AG04450 (cell line): ENCODE results near the gene RNF130. TPM values are rescaled to one million over a fixed set of nuclear protein-coding genes. Genes with fewer than 3 reads are reported as not detected.
"Not testable (repeated sequence)": the region's sequence is repeated elsewhere in the genome, so short reads cannot be mapped to it uniquely, and the experiment has no call there.

Experiments used
- CTCF ChIA-PET: fragments of 300-600, 350-600 bp; formaldehyde crosslinking; extraction: SDS; loops from one replicate; lab custom pipeline; 2022; ENCODE audit warnings: antibody characterized with exemption, inconsistent platforms; lab: Charles Lee
- POLR2A ChIA-PET: fragments of 350-600 bp; formaldehyde crosslinking; extraction: SDS; loops from one replicate; lab custom pipeline; 2021; ENCODE audit warnings: antibody characterized with exemption, inconsistent platforms; lab: Yijun Ruan, JAX
- DNase-seq: peaks from one replicate; pipeline ENCODE4 v3.0.0-alpha.2; 2011; ENCODE audit warnings: low read depth, low spot score
- H3K27ac ChIP-seq: one replicate; pipeline ENCODE4 v1.5.1; 2012; ENCODE audit warnings: low read depth, low read length, control low read depth
- H3K27me3 ChIP-seq: one replicate; pipeline ENCODE4 v1.6.0; 2012; ENCODE audit warnings: low read length; ENCODE audit not compliant: control insufficient read depth, insufficient read depth
- H3K4me3 ChIP-seq: 2 replicates; pipeline ENCODE4 v1.5.1; 2011; ENCODE audit warnings: mild to moderate bottlenecking, low read depth, low read length, control low read depth
- H3K9me3 ChIP-seq: 2 replicates; pipeline ENCODE4 v1.5.1; 2012; ENCODE audit warnings: low read length; ENCODE audit not compliant: control insufficient read depth, insufficient read depth
- polyA plus RNA-seq: library from polyadenylated mRNA; depleted of rRNA; stranded (reverse); fragments of >200 nt; gene quantifications from 2 replicates; pipeline ENCODE4 v1.2.3, GENCODE V29; 2011
- TF ChIP-seq, protein P1 (sequence below): IDR thresholded peaks from 2 replicates; pipeline ENCODE4 v1.5.1; 2011; ENCODE audit warnings: low read depth, low read length, control low read depth, inconsistent platforms

Gene RNF130
- polyA plus RNA-seq, 1 experiment: 38.9 TPM

- POLR2A ChIA-PET: interaction anchor here (0.7 kb wide), 1 partner anchor 16 kb away, joined by 3 read pairs; no protein-coding TSS in a partner anchor
- CTCF ChIA-PET: no interaction called here
Observed at GRCh38 chr5:179959641-179960040, 111.9 kb downstream of the RNF130 start.

GRCh38 chr5:179959118-179959517 is 112.4 kb downstream of the RNF130 start:
- H3K9me3 ChIP-seq, CTCF ChIA-PET, POLR2A ChIA-PET, H3K27ac ChIP-seq, DNase-seq, H3K27me3 ChIP-seq, H3K4me3 ChIP-seq: not testable (repeated sequence)

More at GRCh38 chr5:179959641-179960040, 111.9 kb downstream of the RNF130 start:
- no peaks in the 10 kb centered on the region for H3K27me3 ChIP-seq
- TF ChIP-seq, protein P1, sequence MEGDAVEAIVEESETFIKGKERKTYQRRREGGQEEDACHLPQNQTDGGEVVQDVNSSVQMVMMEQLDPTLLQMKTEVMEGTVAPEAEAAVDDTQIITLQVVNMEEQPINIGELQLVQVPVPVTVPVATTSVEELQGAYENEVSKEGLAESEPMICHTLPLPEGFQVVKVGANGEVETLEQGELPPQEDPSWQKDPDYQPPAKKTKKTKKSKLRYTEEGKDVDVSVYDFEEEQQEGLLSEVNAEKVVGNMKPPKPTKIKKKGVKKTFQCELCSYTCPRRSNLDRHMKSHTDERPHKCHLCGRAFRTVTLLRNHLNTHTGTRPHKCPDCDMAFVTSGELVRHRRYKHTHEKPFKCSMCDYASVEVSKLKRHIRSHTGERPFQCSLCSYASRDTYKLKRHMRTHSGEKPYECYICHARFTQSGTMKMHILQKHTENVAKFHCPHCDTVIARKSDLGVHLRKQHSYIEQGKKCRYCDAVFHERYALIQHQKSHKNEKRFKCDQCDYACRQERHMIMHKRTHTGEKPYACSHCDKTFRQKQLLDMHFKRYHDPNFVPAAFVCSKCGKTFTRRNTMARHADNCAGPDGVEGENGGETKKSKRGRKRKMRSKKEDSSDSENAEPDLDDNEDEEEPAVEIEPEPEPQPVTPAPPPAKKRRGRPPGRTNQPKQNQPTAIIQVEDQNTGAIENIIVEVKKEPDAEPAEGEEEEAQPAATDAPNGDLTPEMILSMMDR: no peak
- no peak for DNase-seq
- no peaks in the 10 kb centered on the region for H3K9me3 ChIP-seq
- H3K27ac ChIP-seq: no peak overlapping the region
- H3K4me3 ChIP-seq: no peak overlapping the region

- CTCF ChIA-PET: interaction anchor here (0.8 kb wide), 1 partner anchor 135 kb away, joined by 7 read pairs; no protein-coding TSS in a partner anchor
- no peak overlapping the region for H3K4me3 ChIP-seq
- no peak for DNase-seq
- POLR2A ChIA-PET: no interaction called here
- H3K27me3 ChIP-seq: no peaks in the 10 kb centered on the region
- H3K9me3 ChIP-seq: no peaks in the 10 kb centered on the region
- H3K27ac ChIP-seq: no peak overlapping the region
- TF ChIP-seq, protein P1: no peak
Observed at GRCh38 chr5:179955630-179956029, 115.9 kb downstream of the RNF130 start.

DNA sequence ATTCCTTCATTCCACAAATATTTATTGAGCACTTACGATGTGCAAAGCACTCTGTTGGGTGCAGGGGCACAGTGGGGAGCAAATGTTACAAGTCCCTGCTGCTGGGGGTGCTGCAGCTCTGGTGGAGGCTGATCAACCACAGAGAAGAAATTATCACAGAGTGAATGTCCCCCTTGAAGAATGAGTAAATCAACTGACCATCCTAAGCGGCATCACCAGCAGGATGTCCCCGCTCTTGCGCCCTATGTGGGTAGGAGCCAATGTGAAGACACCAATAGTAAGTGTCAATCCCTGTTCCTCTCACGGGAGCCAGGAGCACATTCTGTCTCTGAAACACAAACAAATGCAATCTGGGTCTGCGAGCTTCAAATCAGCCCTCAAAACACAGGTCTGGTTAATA is 116.5 kb downstream of the RNF130 start:
- CTCF ChIA-PET: no interaction called here
- no peaks in the 10 kb centered on the region for H3K9me3 ChIP-seq
- TF ChIP-seq, protein P1: no peak
- H3K4me3 ChIP-seq: no peak overlapping the region
- H3K27ac ChIP-seq: no peak overlapping the region
- POLR2A ChIA-PET: interaction anchor here (0.6 kb wide), 1 partner anchor 113 kb away, joined by 3 read pairs; no protein-coding TSS in a partner anchor
- no peak for DNase-seq
- H3K27me3 ChIP-seq: no peaks in the 10 kb centered on the region

DNA sequence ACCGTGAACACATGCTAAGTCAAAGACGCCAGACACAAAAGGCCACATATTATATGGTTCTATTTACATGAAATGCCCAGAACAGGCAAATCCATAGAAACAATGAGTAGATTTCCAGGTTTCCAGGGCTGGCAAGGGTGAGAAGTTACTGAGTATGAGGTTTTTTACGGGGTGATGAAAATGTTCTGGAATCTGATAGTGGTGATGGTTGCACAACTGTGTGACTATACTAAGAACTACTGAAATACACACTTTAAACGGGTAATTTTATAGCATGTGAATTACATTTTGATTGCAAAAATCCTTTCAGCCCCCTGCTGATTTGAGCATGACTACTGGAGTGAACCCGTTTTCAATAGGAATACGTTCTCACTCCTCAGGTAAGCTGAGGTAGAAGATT is 117.1 kb downstream of the RNF130 start:
- Histone ChIP-seq H3K9me3 (no peaks in the 10 kb centered on the region), H3K27me3 (no peaks in the 10 kb centered on the region), H3K27ac (no peak overlapping the region), H3K4me3 (no peak overlapping the region)
- TF ChIP-seq, protein P1: no peak
- ChIA-PET CTCF (no interaction called here), POLR2A (no interaction called here)
- DNase-seq: no peak
